Measurements from ENCODE around the gene RAB38. TPM values are rescaled to one million over a fixed set of nuclear protein-coding genes. Genes with fewer than 3 reads are reported as not detected.

Gene RAB38
- total RNA-seq, 1 experiment from 2014 or later: 18.7 TPM

GRCh38 chr11:88195908-88196307, 20.7 kb upstream of the RAB38 start:
- Histone ChIP-seq H2BK15ac (ENCODE audit: low read depth, low read length) (no peak overlapping the region), H4K8ac (replicated peaks; ENCODE audit: insufficient read length, low read depth, low read length) (no peak overlapping the region), H4K5ac (ENCODE audit: insufficient read length, low read depth, low read length) (no peak overlapping the region), H3K4me1 (ENCODE audit: insufficient read depth, low read length) (no peaks in the 10 kb centered on the region), H3K18ac (ENCODE audit: insufficient read length, low read depth, low read length) (no peak overlapping the region), H2AFZ (ENCODE audit: low read length) (no peak overlapping the region), H3K4ac (ENCODE audit: low read depth, low read length) (no peak overlapping the region), H3K9ac (ENCODE audit: extremely low read depth, insufficient read length, low read length) (no peak overlapping the region), H4K91ac (ENCODE audit: insufficient read length, low read depth, low read length) (no peak overlapping the region), H3K56ac (ENCODE audit: insufficient read length, low read depth, low read length) (no peak overlapping the region), H3T11ph (ENCODE audit: low read length) (no peak overlapping the region), H3K14ac (ENCODE audit: insufficient read depth, low read length) (no peak overlapping the region), H3K23me2 (ENCODE audit: insufficient read length, low read depth, low read length, poor library complexity, severe bottlenecking) (no peaks in the 10 kb centered on the region), H2BK12ac (ENCODE audit: insufficient read length, low read depth, low read length) (no peak overlapping the region), H3K4me2 (ENCODE audit: insufficient read depth, insufficient read length, low read length) (no peak overlapping the region), H3K27me3 (ENCODE audit: insufficient read depth, low read length) (no peaks in the 10 kb centered on the region), H3K79me1 (ENCODE audit: insufficient read depth, low read depth, low read length, poor library complexity, severe bottlenecking) (no peaks in the 10 kb centered on the region), H2AK5ac (ENCODE audit: insufficient read length, low read length) (no peak overlapping the region), H3K79me2 (ENCODE audit: insufficient read depth, low read length) (no peaks in the 10 kb centered on the region), H2BK5ac (ENCODE audit: insufficient read length, low read length) (no peak overlapping the region), H4K20me1 (ENCODE audit: control insufficient read depth, insufficient read depth, insufficient read length) (no peaks in the 10 kb centered on the region), H3K27ac (ENCODE audit: insufficient read length, low read depth, low read length) (no peak overlapping the region), H2BK120ac (ENCODE audit: low read depth, low read length, poor library complexity, severe bottlenecking) (no peak overlapping the region), H3K23ac (ENCODE audit: insufficient read length, low read depth, low read length) (no peak overlapping the region), H2BK20ac (ENCODE audit: low read depth, low read length, poor library complexity, severe bottlenecking) (no peak overlapping the region), H3K9me3 (ENCODE audit: control insufficient read depth, low read depth, low read length) (no peaks in the 10 kb centered on the region)
- DNase-seq: no peak
- TF ChIP-seq CTCF (conservative IDR thresholded peaks at IDR 0.05): no peak
- peaks cover 1% of the 10 kb centered on the region; the same call in 1 of the 2 replicates for H3K27me3 Mint-ChIP-seq (ENCODE audit: low read depth)
- peaks cover 16 to 22% of the 10 kb centered on the region in 2 experiments; a peak in 4 of 5 replicates for H3K9me3 Mint-ChIP-seq
- no peak overlapping the region for H3K4me3 Mint-ChIP-seq
- peaks cover 7 to 29% (median 11%) of the 10 kb centered on the region in 3 experiments for H3K36me3 Mint-ChIP-seq (ENCODE audit: insufficient read depth in 1 of 3, low read depth in 3 of 3)
- H3K4me1 Mint-ChIP-seq: no peaks in the 10 kb centered on the region
- H3K27ac Mint-ChIP-seq: no peak overlapping the region

All from H9 (cell line).